GM12878 (cell line): ENCODE data around the gene APPBP2. TPM values are rescaled to one million over a fixed set of nuclear protein-coding genes. Genes with fewer than 3 reads are reported as not detected.
"Not testable (repeated sequence)": the region's sequence is repeated elsewhere in the genome, so short reads cannot be mapped to it uniquely, and the experiment has no call there.

Experiments
- ATAC-seq: fragments of 200-7000 bp; cut with Tn5 transposase; 3 replicates; pipeline ENCODE4 v1.9.1; 2020; ENCODE audit warnings: mild to moderate bottlenecking, moderate library complexity
- BruUV-seq: library from RNA; stranded (reverse); fragments of 400-500 nt; replicated peaks from 2 replicates; lab custom pipeline; 2021; lab: Mats Ljungman, UMichigan
- CTCF ChIA-PET: fragments of 300-600 bp; sonication (Branson Sonifier 250); formaldehyde crosslinking; extraction: SDS; loops from one replicate; lab custom pipeline; 2021; ENCODE audit warnings: inconsistent platforms; lab: Yijun Ruan, JAX
- POLR2A ChIA-PET: fragments of 350-600 bp; formaldehyde crosslinking; extraction: SDS; loops from one replicate; lab custom pipeline; 2021; ENCODE audit warnings: inconsistent platforms; lab: Charles Lee
- RAD21 ChIA-PET: fragments of 300-600 bp; sonication (Branson Sonifier 250); formaldehyde crosslinking; loops from one replicate; lab custom pipeline; 2023; ENCODE audit warnings: antibody characterized with exemption; ENCODE audit not compliant: unreplicated experiment; lab: Charles Lee
- SMC1A ChIA-PET: fragments of 300-600 bp; sonication (Branson Sonifier 250); formaldehyde crosslinking; loops from one replicate; lab custom pipeline; 2023; ENCODE audit not compliant: unreplicated experiment, uncharacterized antibody; lab: Charles Lee
- DNase-seq: peaks from one replicate; pipeline ENCODE4 v3.0.0-alpha.2; 2011; ENCODE audit warnings: low read depth, low spot score
- FAIRE-seq: peaks from 3 replicates; lab custom pipeline; 2011; peaks lifted over from hg19 to GRCh38; lab: Jason Lieb, UNC
- H2AFZ ChIP-seq: 2 replicates; pipeline ENCODE4 v1.6.0; 2011; ENCODE audit warnings: low read depth, low read length, control low read depth; ENCODE audit not compliant: control insufficient read depth
- H3K27ac ChIP-seq: 2 replicates; pipeline ENCODE4 v1.5.1; 2011; ENCODE audit warnings: control low read depth; ENCODE audit not compliant: control insufficient read depth, insufficient read depth
- H3K27me3 ChIP-seq, 2 experiments: replicated peaks in 1 of 2; 2 replicates each; pipeline versions ENCODE4 v1.6.0 to v1.6.1; 2011; ENCODE audit warnings: low read length in 1 of 2; ENCODE audit not compliant: control insufficient read depth in 2 of 2, insufficient read depth in 2 of 2
- H3K36me3 ChIP-seq, 2 experiments: 2 replicates each; pipeline ENCODE4 v1.5.1; 2011; ENCODE audit warnings: low read length in 1 of 2; ENCODE audit not compliant: control insufficient read depth in 2 of 2, insufficient read depth in 2 of 2
- H3K4me1 ChIP-seq: 2 replicates; pipeline ENCODE4 v1.6.1; 2011; ENCODE audit warnings: mild to moderate bottlenecking, low read length, moderate library complexity, mixed read lengths; ENCODE audit not compliant: control insufficient read depth, insufficient read depth
- H3K4me2 ChIP-seq: 2 replicates; pipeline ENCODE4 v1.6.0; 2011; ENCODE audit warnings: control low read depth; ENCODE audit not compliant: control insufficient read depth, insufficient read depth
- H3K4me3 ChIP-seq: fragments of 200-600 bp; sonication (generic); 2 replicates; pipeline ENCODE4 v1.5.1; 2016
- H3K79me2 ChIP-seq: 2 replicates; pipeline ENCODE4 v1.6.0; 2011; ENCODE audit warnings: low read length; ENCODE audit not compliant: control insufficient read depth, insufficient read depth
- H3K9ac ChIP-seq: 2 replicates; pipeline ENCODE4 v1.8.0; 2011; ENCODE audit warnings: low read length, control low read depth, mixed read lengths; ENCODE audit not compliant: control insufficient read depth, insufficient read depth
- H3K9me3 ChIP-seq: replicated peaks from 3 replicates; pipeline ENCODE4 v1.5.1; 2011; ENCODE audit warnings: mild to moderate bottlenecking, low read length; ENCODE audit not compliant: control insufficient read depth, insufficient read depth
- H4K20me1 ChIP-seq: 2 replicates; pipeline ENCODE4 v1.6.0; 2011; ENCODE audit not compliant: control insufficient read depth, insufficient read depth
- IRF5 ChIP-seq: fragments of 450-650 bp; IDR thresholded peaks from 2 replicates; pipeline ENCODE4 v1.6.1; 2017; ENCODE audit warnings: borderline replicate concordance
- MYC ChIP-seq: IDR thresholded peaks from 2 replicates; pipeline ENCODE4 v1.6.1; 2011; ENCODE audit warnings: mild to moderate bottlenecking, low read length, moderate library complexity, inconsistent platforms; ENCODE audit not compliant: insufficient read depth, insufficient replicate concordance, insufficient read length, severe bottlenecking
- WGBS: methylation state at CpG from one replicate; pipeline ENCODE4 v1.1.6; 2016; ENCODE audit warnings: low lambda C conversion rate; ENCODE audit not compliant: insufficient replicate concordance, insufficient coverage; ENCODE audit errors: missing lambda C conversion rate; 5-methylcytosine and 5-hydroxymethylcytosine counted together
- in situ Hi-C: fragments of 300-500 bp; cut with MboI; formaldehyde crosslinking; loops from 9 replicates; pipeline ENCODE4 v1.14.3; 2018; ENCODE audit warnings: mixed read lengths
- intact Hi-C: fragments of 100-400 bp; cut with micrococcal nuclease; formaldehyde crosslinking; loops from one replicate; pipeline ENCODE4 v1.14.2; 2022; ENCODE audit not compliant: unreplicated experiment
- polyA plus RNA-seq, 11 experiments: library from polyadenylated mRNA; depleted of rRNA in 4 of 11; unstranded in 6 of 11; stranded (reverse) in 5 of 11; fragments of >200 nt; fragmentation: Nextera tagmentation in 4 of 11; fragmentation: Illumina TruSeq in 1 of 11; extraction: Ambion mirVana in 4 of 11; extraction: Trizol in 1 of 11; gene quantifications; 1 replicate in 1 of 11; 2 replicates in 10 of 11; pipeline versions ENCODE4 v1.2.1 to v1.2.3, GENCODE V29; 2011 to 2016; ENCODE audit warnings: inconsistent platforms in 2 of 11, missing spikeins in 2 of 11, low read depth in 1 of 11
- total RNA-seq, 4 experiments: library from RNA; depleted of rRNA in 3 of 4; stranded (reverse); fragments of >200 nt in 3 of 4; fragmentation: Illumina TruSeq in 1 of 4; extraction: Trizol in 1 of 4; gene quantifications; 2 replicates each; pipeline versions ENCODE4 v1.2.1 to v1.2.3, GENCODE V29; 2013 to 2021

APPBP2 gene
- total and polyA plus RNA-seq, 10 of the 15 experiments (the other 5 are each of a cell fraction or from before 2014, with no cell fraction given) = 4.3 to 30.8 (median 13.1) TPM

DNA sequence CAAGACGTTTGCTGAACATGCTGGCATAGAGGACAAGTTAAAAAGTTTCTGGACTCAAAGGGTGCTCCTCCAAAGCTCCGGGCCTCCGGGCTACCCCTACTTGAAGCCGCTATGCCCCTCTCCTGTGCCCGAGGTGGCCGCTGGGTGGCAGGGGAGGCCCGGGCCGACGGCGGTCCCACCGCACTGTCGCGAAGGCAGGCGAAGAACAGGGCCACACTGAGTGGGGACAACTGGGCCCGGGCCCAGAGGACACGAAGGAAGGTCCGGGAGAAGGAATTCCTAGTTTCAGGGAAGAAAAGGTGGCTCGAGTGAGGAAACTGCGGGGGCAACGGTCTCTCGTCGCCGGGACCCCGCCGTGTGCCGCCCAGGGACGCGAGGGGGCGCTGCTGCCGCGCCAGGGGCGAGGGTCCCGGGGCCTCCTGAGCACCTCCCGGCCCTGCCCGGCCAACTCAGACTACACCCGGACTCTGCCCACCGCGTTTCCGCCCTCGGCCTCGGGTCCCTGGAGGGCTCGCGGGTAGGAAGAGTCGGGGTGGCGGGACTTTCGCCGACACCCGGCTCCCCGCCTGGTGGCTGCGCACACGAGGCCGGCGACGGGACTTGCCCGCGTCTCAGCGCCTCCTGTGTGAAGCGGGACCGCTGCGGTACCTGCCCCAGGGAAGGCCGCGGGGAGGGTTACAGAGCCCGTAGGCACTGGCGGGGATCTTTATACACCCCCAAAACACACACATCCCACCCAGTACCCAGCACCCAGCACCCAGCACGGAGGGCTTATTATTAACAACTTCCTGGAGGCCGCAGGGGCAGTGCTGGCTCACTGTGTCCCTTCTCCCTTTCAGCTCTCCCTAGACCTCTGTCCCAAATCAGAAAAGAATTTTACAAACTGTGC lies 104.5 kb downstream of the APPBP2 start (continued):
- TF ChIP-seq MYC (no peak), IRF5 (no peak)

GRCh38 chr17:60419875-60420274 lies 106.2 kb downstream of the APPBP2 start:
- SMC1A ChIA-PET = interaction anchor here (1.3 kb wide), 1 partner anchor 70 kb away, joined by 3 read pairs; no protein-coding TSS in a partner anchor
- H3K79me2 ChIP-seq, FAIRE-seq, H3K9ac ChIP-seq, DNase-seq, BruUV-seq, RAD21 ChIA-PET, H2AFZ ChIP-seq, H3K4me2 ChIP-seq, ATAC-seq, H3K4me3 ChIP-seq, POLR2A ChIA-PET, H3K27me3 ChIP-seq, H4K20me1 ChIP-seq, H3K27ac ChIP-seq, H3K4me1 ChIP-seq, H3K9me3 ChIP-seq, H3K36me3 ChIP-seq: not testable (repeated sequence)
- in situ Hi-C loops (loop anchor here (5.0 to 10.0 kb wide), 2 partner anchors 217 to 275 kb away; partner anchors contain the start of gene CA4), intact Hi-C loops (loop anchor here (5.0 kb wide), 2 partner anchors 147 to 183 kb away; no protein-coding TSS in a partner anchor)
- CTCF ChIA-PET = interaction anchor here (1.3 to 1.4 kb wide), 2 partner anchors 189 to 190 kb away, joined by 3 to 7 read pairs; no protein-coding TSS in a partner anchor
- WGBS = 97% methylated on average over 7 of the region's 7 CpGs

- DNase-seq, FAIRE-seq, H3K36me3 ChIP-seq, H3K9ac ChIP-seq, ATAC-seq, intact Hi-C loops, in situ Hi-C loops, H2AFZ ChIP-seq, H3K4me2 ChIP-seq, H3K27ac ChIP-seq, H3K4me3 ChIP-seq, H3K9me3 ChIP-seq, H3K4me1 ChIP-seq, H4K20me1 ChIP-seq, H3K79me2 ChIP-seq, H3K27me3 ChIP-seq, BruUV-seq: not testable (repeated sequence)
- ChIA-PET RAD21 (interaction anchor here (0.7 to 1.5 kb wide), 2 partner anchors 188 to 1042 kb away, joined by 3 to 5 read pairs; no protein-coding TSS in a partner anchor), SMC1A (interaction anchor here (0.9 to 1.3 kb wide), 5 partner anchors 21 to 187 kb away, joined by 3 to 4 read pairs (median 3); no protein-coding TSS in a partner anchor), CTCF (interaction anchor here (0.8 to 1.4 kb wide), 5 partner anchors 10 to 188 kb away, joined by 3 to 7 read pairs (median 3); no protein-coding TSS in a partner anchor), POLR2A (interaction anchor here (0.6 kb wide), 1 partner anchor 284 kb away, joined by 5 read pairs; no protein-coding TSS in a partner anchor)
- WGBS = 72% methylated on average over 4 of the region's 4 CpGs
Observed at GRCh38 chr17:60419003-60419402, 107.0 kb downstream of the APPBP2 start.
